ENCODE results near the gene RLBP1. TPM values are rescaled to one million over a fixed set of nuclear protein-coding genes. Genes with fewer than 3 reads are reported as not detected.

Gene RLBP1
- total RNA-seq, 4 donors from 2014 or later = 0.13 to 0.52 (median 0.50) TPM; not detected in 1

DNA sequence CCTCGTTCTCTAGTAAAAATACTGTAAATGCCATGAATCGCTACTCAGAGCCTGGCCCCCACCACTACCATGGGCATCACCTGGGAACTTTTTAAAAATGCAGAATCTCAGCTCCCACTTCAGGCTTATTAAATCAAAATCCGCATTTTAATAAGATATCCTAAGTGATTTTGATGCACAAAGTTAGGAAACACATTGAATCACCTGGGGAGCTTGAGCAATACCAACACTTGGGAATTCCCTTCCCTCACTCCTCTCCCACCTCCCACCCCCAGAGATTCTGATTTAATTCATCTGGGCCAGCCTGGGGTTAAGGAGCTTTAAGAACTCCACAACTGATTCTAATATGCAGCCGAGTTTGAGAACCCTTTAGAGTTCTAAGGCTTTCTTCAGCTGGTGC, 26.8 kb downstream of the RLBP1 start:
- Histone ChIP-seq H3K27me3 (no peaks in the 10 kb centered on the region), H3K4me3 (no peak overlapping the region), H3K36me3 (peaks cover 63 to 97% (median 79%) of the 10 kb centered on the region in 4 donors), H3K27ac (replicated peaks in 1 of 4) (no peak overlapping the region), H3K9me3 (no peaks in the 10 kb centered on the region), H3K4me1 (peaks cover 10 to 19% (median 15%) of the 10 kb centered on the region in 4 donors)
- intact Hi-C loops (cut with DNase I) = no loop called here
- DNase-seq (ENCODE audit: extremely low spot score) = no peak
- WGBS = 78% methylated on average over 4 of the region's 4 CpGs
- TF ChIP-seq EP300 (IDR thresholded peaks at IDR 0.05) = no peak
- TF ChIP-seq CTCF (IDR thresholded peaks at IDR 0.05) = no peak
- TF ChIP-seq POLR2AphosphoS5 (IDR thresholded peaks at IDR 0.05) = no peak
- no peak for TF ChIP-seq POLR2A (IDR thresholded peaks at IDR 0.05; ENCODE audit: low read depth)

DNA sequence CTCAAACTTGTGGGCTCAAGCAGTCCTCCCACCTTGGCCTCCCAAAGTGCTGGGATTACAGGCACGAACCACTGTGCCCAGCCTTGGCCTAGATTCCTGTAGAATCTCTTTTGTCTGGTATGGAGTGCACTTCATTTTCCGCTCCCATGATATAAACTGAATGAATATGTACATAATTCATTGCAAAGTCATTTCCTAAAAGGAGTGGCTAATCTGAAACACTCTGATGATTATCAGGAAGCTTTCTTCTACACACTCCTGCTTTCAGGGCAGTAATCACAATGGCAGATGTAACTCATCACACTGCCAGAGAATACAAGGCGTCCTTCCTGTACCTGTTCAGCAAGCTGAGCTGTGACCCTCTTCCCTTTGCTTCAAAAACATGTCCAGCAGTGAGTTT, 28.6 kb downstream of the RLBP1 start:
- no peak for DNase-seq (ENCODE audit: extremely low spot score)
- intact Hi-C loops (cut with DNase I) = no loop called here
- no peak overlapping the region for H3K27ac ChIP-seq (replicated peaks in 1 of 4)
- H3K36me3 ChIP-seq = peaks cover 73 to 98% (median 91%) of the 10 kb centered on the region in 4 donors
- 90% methylated on average over 3 of the region's 3 CpGs for WGBS
- H3K4me1 ChIP-seq = peaks cover 8 to 16% (median 11%) of the 10 kb centered on the region in 4 donors
- H3K4me3 ChIP-seq = no peak overlapping the region
- no peaks in the 10 kb centered on the region for H3K9me3 ChIP-seq
- TF ChIP-seq EP300 (IDR thresholded peaks at IDR 0.05) (no peak), POLR2AphosphoS5 (IDR thresholded peaks at IDR 0.05) (no peak), CTCF (IDR thresholded peaks at IDR 0.05) (no peak), POLR2A (IDR thresholded peaks at IDR 0.05; ENCODE audit: low read depth) (no peak)
- H3K27me3 ChIP-seq = no peaks in the 10 kb centered on the region

- intact Hi-C loops (cut with DNase I) = no loop called here
- 62% methylated on average over 2 of the region's 2 CpGs for WGBS
- Histone ChIP-seq H3K27ac (replicated peaks in 1 of 4) (no peak overlapping the region), H3K4me3 (no peak overlapping the region), H3K4me1 (peaks cover 4 to 10% (median 6%) of the 10 kb centered on the region in 4 donors), H3K27me3 (no peaks in the 10 kb centered on the region), H3K36me3 (peaks cover 76 to 98% (median 94%) of the 10 kb centered on the region in 4 donors), H3K9me3 (no peaks in the 10 kb centered on the region)
- TF ChIP-seq POLR2A (IDR thresholded peaks at IDR 0.05; ENCODE audit: low read depth) = no peak
- TF ChIP-seq CTCF (IDR thresholded peaks at IDR 0.05) = no peak
- no peak for TF ChIP-seq POLR2AphosphoS5 (IDR thresholded peaks at IDR 0.05)
- TF ChIP-seq EP300 (IDR thresholded peaks at IDR 0.05) = no peak
- no peak for DNase-seq (ENCODE audit: extremely low spot score)
Observed at GRCh38 chr15:89192136-89192535, 29.2 kb downstream of the RLBP1 start.

DNA sequence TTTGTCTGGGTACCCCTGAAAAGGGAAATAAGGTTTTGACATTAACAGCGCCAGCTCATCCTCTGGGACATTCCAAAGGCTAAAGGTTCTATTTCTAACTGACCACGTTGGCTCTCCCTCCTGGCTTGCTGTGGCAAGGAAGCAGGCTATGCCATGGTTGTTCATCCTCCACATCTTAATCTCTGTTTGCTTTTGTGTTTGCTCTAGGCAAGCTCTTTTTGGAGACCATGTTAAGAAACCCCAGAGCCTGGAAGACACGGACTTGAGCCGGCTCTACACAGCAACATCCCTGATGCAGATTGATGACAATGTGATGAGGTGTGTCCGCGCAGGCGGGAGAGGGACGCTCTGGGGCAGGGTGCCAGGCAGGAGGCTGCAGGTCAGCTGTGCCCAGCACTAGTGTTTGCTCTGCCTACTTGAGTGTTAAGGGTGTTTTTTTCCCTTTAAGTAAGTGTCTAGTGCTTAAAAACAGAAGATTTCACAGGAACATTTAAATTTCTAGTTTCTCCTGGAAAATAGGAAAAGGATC, 33.3 kb downstream of the RLBP1 start:
- WGBS = 69% methylated on average over 8 of the region's 8 CpGs
- H3K4me3 ChIP-seq = no peak overlapping the region
- H3K27me3 ChIP-seq = no peaks in the 10 kb centered on the region
- peaks cover 66 to 97% (median 89%) of the 10 kb centered on the region in 4 donors for H3K36me3 ChIP-seq
- H3K27ac ChIP-seq (replicated peaks in 1 of 4) = no peak overlapping the region
- TF ChIP-seq POLR2AphosphoS5 (IDR thresholded peaks at IDR 0.05) (no peak), POLR2A (IDR thresholded peaks at IDR 0.05; ENCODE audit: low read depth) (no peak), CTCF (IDR thresholded peaks at IDR 0.05) (no peak), EP300 (IDR thresholded peaks at IDR 0.05) (no peak)
- no peak for DNase-seq (ENCODE audit: extremely low spot score)
- intact Hi-C loops (cut with DNase I) = no loop called here
- H3K4me1 ChIP-seq = peaks cover 0 to 3% (median 0%) of the 10 kb centered on the region in 4 donors
- H3K9me3 ChIP-seq = no peaks in the 10 kb centered on the region

Measured in esophagus muscularis mucosa (tissue), 4 donors.